HEK293T (cell line): ENCODE results near the gene CD101.

Experiments used
- CTCF ChIA-PET: fragments of 350-600 bp; formaldehyde crosslinking; extraction: SDS; loops from one replicate; lab custom pipeline; 2021; ENCODE audit warnings: antibody characterized with exemption, inconsistent platforms; lab: Yijun Ruan, JAX
- POLR2A ChIA-PET: fragments of 350-600 bp; formaldehyde crosslinking; extraction: SDS; loops from one replicate; lab custom pipeline; 2020; ENCODE audit warnings: antibody characterized with exemption, inconsistent platforms; lab: Yijun Ruan, JAX
- DNase-seq: peaks from one replicate; pipeline ENCODE4 v3.0.0; 2012; ENCODE audit warnings: mixed read lengths; ENCODE audit errors: extremely low spot score
- ARNT ChIP-seq: fragments of 450-650 bp; IDR thresholded peaks from 2 replicates; pipeline ENCODE4 v1.6.1; 2017; ENCODE audit warnings: mild to moderate bottlenecking
- BHLHE40 ChIP-seq: fragments of 450-650 bp; IDR thresholded peaks from 2 replicates; pipeline ENCODE4 v1.6.1; 2016; ENCODE audit warnings: mild to moderate bottlenecking, moderate library complexity, borderline replicate concordance
- CTBP1 ChIP-seq: fragments of 450-650 bp; IDR thresholded peaks from 2 replicates; pipeline ENCODE4 v1.6.1; 2016; ENCODE audit warnings: borderline replicate concordance
- ELF4 ChIP-seq: fragments of 450-650 bp; IDR thresholded peaks from 2 replicates; pipeline ENCODE4 v1.6.1; 2017; ENCODE audit warnings: antibody characterized with exemption
- FOXA1 ChIP-seq: fragments of 450-650 bp; IDR thresholded peaks from 2 replicates; pipeline ENCODE4 v1.6.1; 2016; ENCODE audit warnings: mild to moderate bottlenecking
- FOXK2 ChIP-seq: fragments of 450-650 bp; IDR thresholded peaks from 2 replicates; pipeline ENCODE4 v1.6.1; 2016; ENCODE audit warnings: mild to moderate bottlenecking
- FOXM1 ChIP-seq: fragments of 450-650 bp; IDR thresholded peaks from 2 replicates; pipeline ENCODE4 v1.6.1; 2017; ENCODE audit warnings: mild to moderate bottlenecking, borderline replicate concordance
- HDGF ChIP-seq: fragments of 450-650 bp; IDR thresholded peaks from 2 replicates; pipeline ENCODE4 v1.6.1; 2017; ENCODE audit warnings: antibody characterized with exemption, borderline replicate concordance
- L3MBTL2 ChIP-seq: fragments of 450-650 bp; conservative IDR thresholded peaks from 2 replicates; pipeline ENCODE4 v1.6.1; 2016; ENCODE audit warnings: mild to moderate bottlenecking
- LEF1 ChIP-seq: fragments of 450-650 bp; IDR thresholded peaks from 2 replicates; pipeline ENCODE4 v1.6.1; 2017; ENCODE audit warnings: mild to moderate bottlenecking, borderline replicate concordance
- NFRKB ChIP-seq: fragments of 450-650 bp; IDR thresholded peaks from 2 replicates; pipeline ENCODE4 v1.6.1; 2016; ENCODE audit warnings: mild to moderate bottlenecking, moderate library complexity
- PKNOX1 ChIP-seq: fragments of 450-650 bp; IDR thresholded peaks from 2 replicates; pipeline ENCODE4 v1.6.1; 2016
- SP1 ChIP-seq: fragments of 450-650 bp; IDR thresholded peaks from 2 replicates; pipeline ENCODE4 v1.6.1; 2017
- SUZ12 ChIP-seq: fragments of 450-650 bp; IDR thresholded peaks from 2 replicates; pipeline ENCODE4 v1.6.1; 2016; ENCODE audit warnings: mild to moderate bottlenecking
- TARDBP ChIP-seq: fragments of 450-650 bp; IDR thresholded peaks from 2 replicates; pipeline ENCODE4 v1.6.1; 2016
- ZNF384 ChIP-seq: fragments of 450-650 bp; IDR thresholded peaks from 2 replicates; pipeline ENCODE4 v1.6.1; 2016

CD101 gene

GRCh38 chr1:117008656-117009055 lies 7.1 kb downstream of the CD101 start:
- no peak for TF ChIP-seq SUZ12
- no peak for TF ChIP-seq HDGF
- TF ChIP-seq NFRKB: no peak
- TF ChIP-seq L3MBTL2: no peak
- TF ChIP-seq FOXA1: no peak
- no peak for TF ChIP-seq ELF4
- TF ChIP-seq PKNOX1: no peak
- TF ChIP-seq CTBP1: no peak
- TF ChIP-seq FOXM1: no peak
- no peak for TF ChIP-seq BHLHE40
- TF ChIP-seq ZNF384: no peak
- no peak for TF ChIP-seq TARDBP
- ChIA-PET POLR2A (no interaction called here), CTCF (no interaction called here)
- DNase-seq: no peak

- no peak for DNase-seq
- CTCF ChIA-PET: no interaction called here
- TF ChIP-seq SP1 (no peak), LEF1 (no peak), HDGF (no peak), TARDBP (no peak), NFRKB (no peak), FOXK2 (no peak), BHLHE40 (no peak), PKNOX1 (no peak), FOXM1 (no peak), CTBP1 (no peak), SUZ12 (no peak)
- POLR2A ChIA-PET: interaction anchor here (1.3 kb wide), 1 partner anchor 51 kb away, joined by 3 read pairs; the partner anchor contains the start of gene TTF2
These were observed 7.6 kb downstream of the CD101 start for GRCh38 chr1:117009132-117009531.

GRCh38 chr1:117010310-117010969 lies 8.9 kb downstream of the CD101 start:
- no peak for TF ChIP-seq L3MBTL2
- no peak for TF ChIP-seq ELF4
- TF ChIP-seq SP1: no peak
- TF ChIP-seq FOXK2: no peak
- CTCF ChIA-PET: no interaction called here
- POLR2A ChIA-PET: interaction anchor here (1.3 kb wide), 1 partner anchor 50 kb away, joined by 3 read pairs; the partner anchor contains the start of gene TTF2
- DNase-seq: no peak

GRCh38 chr1:117011334-117011733 lies 9.8 kb downstream of the CD101 start:
- ChIA-PET POLR2A (no interaction called here), CTCF (no interaction called here)
- no peak for TF ChIP-seq TARDBP
- no peak for TF ChIP-seq ARNT
- no peak for TF ChIP-seq FOXA1
- no peak for TF ChIP-seq BHLHE40
- TF ChIP-seq ELF4: no peak
- TF ChIP-seq NFRKB: no peak
- TF ChIP-seq CTBP1: no peak
- no peak for TF ChIP-seq FOXK2
- no peak for TF ChIP-seq ZNF384
- no peak for TF ChIP-seq LEF1
- no peak for TF ChIP-seq HDGF
- no peak for TF ChIP-seq FOXM1
- TF ChIP-seq L3MBTL2: no peak
- no peak for TF ChIP-seq SUZ12
- TF ChIP-seq SP1: no peak
- no peak for TF ChIP-seq PKNOX1
- DNase-seq: no peak

GRCh38 chr1:117013309-117013858 lies 11.8 kb downstream of the CD101 start:
- CTCF ChIA-PET: interaction anchor here (0.7 kb wide), 1 partner anchor 158 kb away, joined by 3 read pairs; no protein-coding TSS in a partner anchor
- DNase-seq: no peak
- TF ChIP-seq FOXA1: no peak
- no peak for TF ChIP-seq NFRKB
- no peak for TF ChIP-seq FOXK2
- no peak for TF ChIP-seq LEF1
- no peak for TF ChIP-seq SUZ12
- TF ChIP-seq CTBP1: no peak
- no peak for TF ChIP-seq FOXM1
- no peak for TF ChIP-seq ZNF384
- TF ChIP-seq BHLHE40: no peak
- TF ChIP-seq ARNT: no peak
- no peak for TF ChIP-seq TARDBP
- no peak for TF ChIP-seq L3MBTL2
- TF ChIP-seq PKNOX1: no peak
- TF ChIP-seq ELF4: no peak
- no peak for TF ChIP-seq HDGF
- POLR2A ChIA-PET: no interaction called here
